ENCODE measurements around the gene TUT4. TPM values are rescaled to one million over a fixed set of nuclear protein-coding genes. Genes with fewer than 3 reads are reported as not detected.

The TUT4 gene
- total and polyA plus RNA-seq, 2 donors (not counting 1 experiment from before 2014, with no cell fraction given): 29.3 to 37.5 TPM

DNA sequence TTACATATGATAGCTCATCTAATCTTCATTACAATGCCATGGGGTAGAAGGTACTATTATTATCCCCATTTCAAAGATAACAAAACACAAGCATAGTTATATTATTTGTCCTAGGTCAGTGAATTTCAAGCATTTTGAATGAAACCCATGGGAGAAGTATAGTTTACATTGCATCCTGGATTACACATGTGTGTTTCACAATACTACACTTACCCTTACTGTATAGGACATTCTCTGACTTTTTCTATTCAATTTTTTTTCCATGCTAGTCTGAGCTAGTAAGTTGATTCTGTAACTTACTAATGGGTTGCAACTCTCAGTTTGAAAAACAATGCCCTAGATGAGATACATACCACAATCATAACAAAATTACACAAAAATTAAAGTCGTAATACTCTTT is 40.6 kb upstream of the TUT4 start:
- no peak overlapping the region for H3K4me2 ChIP-seq (ENCODE audit: extremely low read depth, insufficient read depth, low read length)
- no peak overlapping the region for H3K27ac ChIP-seq (ENCODE audit: insufficient read depth, low read length)
- H3K4me1 ChIP-seq (ENCODE audit: control insufficient read depth, extremely low read depth, insufficient read depth, low read length): no peaks in the 10 kb centered on the region
- H3K36me3 ChIP-seq (ENCODE audit: control insufficient read depth, insufficient read depth, low read length): no peaks in the 10 kb centered on the region
- TF ChIP-seq, protein P1, sequence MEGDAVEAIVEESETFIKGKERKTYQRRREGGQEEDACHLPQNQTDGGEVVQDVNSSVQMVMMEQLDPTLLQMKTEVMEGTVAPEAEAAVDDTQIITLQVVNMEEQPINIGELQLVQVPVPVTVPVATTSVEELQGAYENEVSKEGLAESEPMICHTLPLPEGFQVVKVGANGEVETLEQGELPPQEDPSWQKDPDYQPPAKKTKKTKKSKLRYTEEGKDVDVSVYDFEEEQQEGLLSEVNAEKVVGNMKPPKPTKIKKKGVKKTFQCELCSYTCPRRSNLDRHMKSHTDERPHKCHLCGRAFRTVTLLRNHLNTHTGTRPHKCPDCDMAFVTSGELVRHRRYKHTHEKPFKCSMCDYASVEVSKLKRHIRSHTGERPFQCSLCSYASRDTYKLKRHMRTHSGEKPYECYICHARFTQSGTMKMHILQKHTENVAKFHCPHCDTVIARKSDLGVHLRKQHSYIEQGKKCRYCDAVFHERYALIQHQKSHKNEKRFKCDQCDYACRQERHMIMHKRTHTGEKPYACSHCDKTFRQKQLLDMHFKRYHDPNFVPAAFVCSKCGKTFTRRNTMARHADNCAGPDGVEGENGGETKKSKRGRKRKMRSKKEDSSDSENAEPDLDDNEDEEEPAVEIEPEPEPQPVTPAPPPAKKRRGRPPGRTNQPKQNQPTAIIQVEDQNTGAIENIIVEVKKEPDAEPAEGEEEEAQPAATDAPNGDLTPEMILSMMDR (conservative IDR thresholded peaks at IDR 0.05 in 1 of 2, IDR thresholded peaks at IDR 0.05 in 1 of 2; ENCODE audit: low read depth in 1 of 2, low read length in 2 of 2): no peak
- no peak for TF ChIP-seq EZH2 (IDR thresholded peaks at IDR 0.05; ENCODE audit: low read length, missing control alignments)
- peak in 1 of 2 donors; percentile 30 for DNase-seq (ENCODE audit: low read depth in 2 of 2)
- peaks cover 4% of the 10 kb centered on the region for H3K27me3 ChIP-seq (ENCODE audit: control insufficient read depth, insufficient read depth, low read length)
- H4K20me1 ChIP-seq (ENCODE audit: control insufficient read depth, extremely low read depth, insufficient read depth, low read length): no peaks in the 10 kb centered on the region
- no peaks in the 10 kb centered on the region for H3K79me2 ChIP-seq (ENCODE audit: control insufficient read depth, insufficient read depth, low read length)
- H3K9ac ChIP-seq (ENCODE audit: insufficient read depth, low read length): no peak overlapping the region
- H2AFZ ChIP-seq (ENCODE audit: low read length): no peak overlapping the region
- H3K4me3 ChIP-seq (replicated peaks in 1 of 4; ENCODE audit: control extremely low read depth in 1 of 4, insufficient read depth in 1 of 4, low read depth in 3 of 4, low read length in 4 of 4): no peak overlapping the region
- no peaks in the 10 kb centered on the region for H3K9me3 ChIP-seq (ENCODE audit: control insufficient read depth, insufficient read depth, low read depth, low read length)

DNA sequence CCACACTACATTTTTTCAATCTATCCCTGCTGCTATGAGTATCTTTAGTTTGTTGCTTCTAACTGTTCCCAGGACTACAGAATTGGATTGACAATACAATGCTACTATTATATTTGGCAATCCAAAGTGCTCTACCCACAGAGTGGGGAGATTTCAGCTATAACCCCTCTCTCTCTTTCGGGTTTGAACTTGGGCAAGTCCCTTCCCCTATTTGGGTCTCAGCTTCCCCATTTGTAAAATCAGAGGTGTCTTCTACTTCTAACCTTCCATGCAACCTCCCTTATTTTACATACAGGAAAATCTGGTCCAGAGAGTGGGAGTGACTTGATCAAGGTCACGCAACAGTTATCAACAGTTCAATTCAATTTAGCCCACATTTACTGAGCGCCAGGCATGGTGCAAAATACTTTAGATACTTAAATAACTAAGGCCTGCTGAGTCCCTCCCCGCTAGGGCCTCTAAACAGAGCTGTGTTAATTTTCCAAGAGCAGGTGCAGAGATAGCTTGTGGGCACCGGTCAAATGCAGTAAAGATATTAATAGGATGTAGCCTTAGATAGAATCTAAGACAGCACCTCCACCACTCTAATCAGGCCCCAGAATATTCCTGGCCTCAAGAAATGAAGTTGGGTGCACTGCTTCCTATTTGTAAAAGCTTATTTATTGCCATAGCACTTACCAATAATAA is 39.9 kb upstream of the TUT4 start:
- TF ChIP-seq, protein P1 (conservative IDR thresholded peaks at IDR 0.05 in 1 of 2, IDR thresholded peaks at IDR 0.05 in 1 of 2; ENCODE audit: low read depth in 1 of 2, low read length in 2 of 2): no peak
- no peak for TF ChIP-seq EZH2 (IDR thresholded peaks at IDR 0.05; ENCODE audit: low read length, missing control alignments)
- Histone ChIP-seq H3K4me1 (ENCODE audit: control insufficient read depth, extremely low read depth, insufficient read depth, low read length) (no peaks in the 10 kb centered on the region), H4K20me1 (ENCODE audit: control insufficient read depth, extremely low read depth, insufficient read depth, low read length) (no peaks in the 10 kb centered on the region), H3K4me2 (ENCODE audit: extremely low read depth, insufficient read depth, low read length) (no peak overlapping the region), H3K36me3 (ENCODE audit: control insufficient read depth, insufficient read depth, low read length) (no peaks in the 10 kb centered on the region), H3K27me3 (ENCODE audit: control insufficient read depth, insufficient read depth, low read length) (peaks cover 4% of the 10 kb centered on the region), H3K4me3 (replicated peaks in 1 of 4; ENCODE audit: control extremely low read depth in 1 of 4, insufficient read depth in 1 of 4, low read depth in 3 of 4, low read length in 4 of 4) (no peak overlapping the region), H3K9me3 (ENCODE audit: control insufficient read depth, insufficient read depth, low read depth, low read length) (no peaks in the 10 kb centered on the region), H3K79me2 (ENCODE audit: control insufficient read depth, insufficient read depth, low read length) (no peaks in the 10 kb centered on the region), H3K27ac (ENCODE audit: insufficient read depth, low read length) (no peak overlapping the region), H3K9ac (ENCODE audit: insufficient read depth, low read length) (no peak overlapping the region), H2AFZ (ENCODE audit: low read length) (no peak overlapping the region)
- DNase-seq (ENCODE audit: low read depth in 2 of 2): no peak

DNA sequence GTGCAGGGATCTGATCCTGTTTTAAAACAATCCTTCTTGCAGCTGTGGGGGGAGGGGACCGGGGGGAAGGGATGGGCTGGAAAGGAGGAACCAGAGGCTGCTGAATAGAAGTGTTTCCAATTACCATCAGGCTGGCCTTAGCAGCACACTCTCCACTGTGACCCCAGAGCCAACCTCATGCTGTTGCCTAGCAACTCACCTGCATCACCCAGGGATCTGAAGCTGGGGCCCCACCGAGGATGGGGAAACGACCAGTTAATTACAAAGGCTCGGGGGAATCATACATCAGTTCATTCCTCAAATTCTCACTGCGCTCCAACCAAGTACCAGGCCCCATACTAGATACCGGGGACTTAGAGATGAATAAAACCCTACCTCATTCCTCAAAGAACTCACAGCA is 37.4 kb upstream of the TUT4 start:
- H3K9me3 ChIP-seq (ENCODE audit: control insufficient read depth, insufficient read depth, low read depth, low read length): no peaks in the 10 kb centered on the region
- no peak overlapping the region for H2AFZ ChIP-seq (ENCODE audit: low read length)
- H3K79me2 ChIP-seq (ENCODE audit: control insufficient read depth, insufficient read depth, low read length): no peaks in the 10 kb centered on the region
- H3K27me3 ChIP-seq (ENCODE audit: control insufficient read depth, insufficient read depth, low read length): peaks cover 4% of the 10 kb centered on the region
- no peak overlapping the region for H3K4me2 ChIP-seq (ENCODE audit: extremely low read depth, insufficient read depth, low read length)
- H3K9ac ChIP-seq (ENCODE audit: insufficient read depth, low read length): no peak overlapping the region
- H3K4me3 ChIP-seq (replicated peaks in 1 of 4; ENCODE audit: control extremely low read depth in 1 of 4, insufficient read depth in 1 of 4, low read depth in 3 of 4, low read length in 4 of 4): no peak overlapping the region
- no peaks in the 10 kb centered on the region for H3K4me1 ChIP-seq (ENCODE audit: control insufficient read depth, extremely low read depth, insufficient read depth, low read length)
- no peaks in the 10 kb centered on the region for H3K36me3 ChIP-seq (ENCODE audit: control insufficient read depth, insufficient read depth, low read length)
- TF ChIP-seq, protein P1 (conservative IDR thresholded peaks at IDR 0.05 in 1 of 2, IDR thresholded peaks at IDR 0.05 in 1 of 2; ENCODE audit: low read depth in 1 of 2, low read length in 2 of 2): no peak
- no peak for TF ChIP-seq EZH2 (IDR thresholded peaks at IDR 0.05; ENCODE audit: low read length, missing control alignments)
- H3K27ac ChIP-seq (ENCODE audit: insufficient read depth, low read length): no peak overlapping the region
- no peaks in the 10 kb centered on the region for H4K20me1 ChIP-seq (ENCODE audit: control insufficient read depth, extremely low read depth, insufficient read depth, low read length)
- no peak for DNase-seq (ENCODE audit: low read depth in 2 of 2)
